Cardiac septum (tissue), 1 donor: Measurements from ENCODE around the gene PRKG1. TPM values are rescaled to one million over a fixed set of nuclear protein-coding genes. Genes with fewer than 3 reads are reported as not detected.
A peak's percentile ranks its signal among the peaks of the same experiment; 100 is the strongest.

ENCODE experiments used
- DNase-seq: peaks from one replicate; pipeline ENCODE4 v3.0.0-alpha.2; 2020; ENCODE audit warnings: low spot score
- intact Hi-C: fragments of 100-400 bp; cut with DNase I; formaldehyde crosslinking; loops from one replicate; pipeline ENCODE4 v1.14.0; 2022
- total RNA-seq: library from RNA; stranded (reverse); fragmentation: NEBNext Ultra II Directional; extraction: Animal tissue kit (Norgen Biotek cat#: 25700); gene quantifications from one replicate; pipeline ENCODE4 v1.2.1, GENCODE V29; 2021
- donor health status: DM: no; HTN: no; CAD: no.

Gene PRKG1
- total RNA-seq, 1 donor from 2014 or later, result 35.6 TPM

DNA sequence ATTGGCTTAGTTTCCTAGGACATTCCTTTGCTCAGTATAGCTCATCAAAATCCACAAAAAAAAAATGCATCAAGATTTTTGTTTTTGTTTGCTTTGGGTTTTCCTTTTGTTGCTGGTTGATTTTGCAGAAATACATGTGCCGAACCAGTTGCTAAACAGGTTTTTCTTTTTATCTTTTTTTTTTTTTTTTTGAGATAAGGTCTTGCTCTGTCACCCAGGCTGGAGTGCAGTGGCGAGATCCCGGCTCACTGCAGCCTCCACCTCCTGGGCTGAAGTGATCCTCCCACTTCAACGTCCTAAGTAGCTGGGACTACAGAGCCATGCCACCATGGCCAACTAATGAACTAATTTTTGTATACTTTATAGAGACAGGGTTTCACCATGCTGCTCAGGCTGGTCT is 616.8 kb downstream of the PRKG1 start:
- no peak for DNase-seq
- intact Hi-C loops, result loop anchor here (10.0 kb wide), 1 partner anchor 696 kb away; no protein-coding TSS in a partner anchor

- intact Hi-C loops, result loop anchor here (10.0 kb wide), 1 partner anchor 699 kb away; no protein-coding TSS in a partner anchor
- DNase-seq, result no peak
Measured at GRCh38 chr10:51694086-51694768, 619.9 kb downstream of the PRKG1 start.

- intact Hi-C loops, result loop anchor here (10.0 kb wide), 1 partner anchor 701 kb away; no protein-coding TSS in a partner anchor
- DNase-seq, result no peak
Measured at GRCh38 chr10:51696251-51696650, 622.0 kb downstream of the PRKG1 start.

DNA sequence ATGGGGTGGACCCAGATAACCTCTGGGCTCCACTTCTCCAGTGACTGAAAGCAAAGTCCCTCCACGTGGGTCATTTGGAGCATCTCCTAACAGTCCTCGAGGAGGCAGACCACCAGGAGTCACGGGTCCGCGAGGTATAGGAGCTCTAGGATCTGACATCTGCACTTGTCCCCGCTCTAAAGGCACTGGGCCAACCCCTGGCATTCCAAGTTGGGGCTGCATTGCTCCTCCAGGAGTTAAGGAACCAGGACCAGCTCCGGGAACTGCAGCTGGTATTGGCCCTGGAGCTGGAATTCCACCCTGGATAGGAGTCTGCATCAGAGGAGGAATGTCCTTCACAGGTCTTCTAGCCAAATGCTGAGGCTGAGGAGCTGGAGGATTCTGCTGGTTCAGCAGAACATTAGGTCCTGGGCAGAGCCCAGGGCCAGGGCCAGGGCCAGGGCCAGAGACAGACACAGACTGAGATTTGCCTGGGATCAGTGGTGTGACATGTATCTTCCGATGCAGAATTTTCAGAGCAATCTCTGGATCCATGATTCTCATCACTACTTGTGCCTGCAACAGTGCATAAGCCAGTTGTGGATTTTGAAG is 624.3 kb downstream of the PRKG1 start:
- intact Hi-C loops, result loop anchor here (10.0 kb wide), 1 partner anchor 704 kb away; no protein-coding TSS in a partner anchor

DNA sequence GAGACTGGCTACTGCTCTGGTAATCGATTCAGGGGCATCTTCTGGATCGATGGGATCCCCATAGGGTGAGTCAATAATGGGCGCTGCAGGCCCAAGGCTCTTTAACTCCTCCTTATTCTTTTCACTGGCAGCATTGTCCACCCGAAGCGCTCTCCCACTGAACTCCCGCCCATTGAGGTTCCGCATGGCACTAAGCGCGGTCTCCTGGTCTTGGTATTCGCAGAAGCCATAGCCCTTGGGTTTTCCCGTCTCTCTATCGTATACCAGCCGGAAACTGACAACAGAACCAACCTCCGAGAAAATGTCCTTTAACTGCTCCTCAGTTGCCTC is 624.8 kb downstream of the PRKG1 start:
- intact Hi-C loops, result loop anchor here (10.0 kb wide), 1 partner anchor 704 kb away; no protein-coding TSS in a partner anchor
- no peak for DNase-seq

More for the DNA sequence above, 624.3 kb downstream of the PRKG1 start:
- DNase-seq, result no peak

DNA sequence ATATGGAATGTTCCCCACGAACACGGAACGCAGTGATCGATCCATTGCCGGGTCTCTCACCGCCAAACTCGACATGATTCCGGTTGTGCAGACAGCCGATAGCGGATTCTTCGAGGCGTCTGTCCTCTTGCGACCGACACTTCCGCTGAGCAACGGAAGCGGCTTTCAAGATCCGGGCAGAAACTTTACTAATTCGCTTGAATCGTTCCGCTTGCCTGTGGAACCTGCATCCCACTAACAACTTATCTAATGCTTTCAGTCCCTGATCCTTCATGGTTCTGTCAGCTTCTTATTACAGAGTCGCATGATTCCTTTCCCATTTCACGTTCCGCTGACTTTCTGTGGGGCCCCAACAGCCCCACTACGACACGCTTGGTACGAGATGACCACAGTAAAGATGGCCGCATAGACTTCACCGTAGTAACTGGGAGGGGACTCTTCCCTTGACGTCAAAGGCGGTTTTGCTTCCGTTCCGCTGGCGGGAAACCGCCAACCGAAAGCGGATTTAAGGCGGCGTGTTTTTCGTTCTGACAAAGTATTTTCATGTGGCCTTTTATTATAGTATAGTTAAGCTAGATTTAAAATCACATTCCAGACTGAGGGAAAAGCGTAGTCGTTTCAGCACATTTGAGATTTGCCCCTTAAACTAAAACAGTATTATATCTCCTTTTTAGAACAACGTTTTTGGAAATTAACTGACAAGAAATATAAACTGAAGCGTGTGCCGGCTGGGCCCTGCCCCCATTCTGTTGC is 625.4 kb downstream of the PRKG1 start, which contains the start of gene CSTF2T:
Gene CSTF2T (minus strand): TSS at position 121 of the 753 bp plus-strand sequence. CDS start 46 bp downstream, at position 75.
- DNase-seq, result peak; percentile 93
- intact Hi-C loops, result loop anchor here (10.0 kb wide), 4 partner anchors 185 to 705 kb away; no protein-coding TSS in a partner anchor

GRCh38 chr10:51700228-51700817 is 626.0 kb downstream of the PRKG1 start:
- DNase-seq, result no peak
- intact Hi-C loops, result loop anchor here (10.0 kb wide), 3 partner anchors 184 to 316 kb away; no protein-coding TSS in a partner anchor

DNA sequence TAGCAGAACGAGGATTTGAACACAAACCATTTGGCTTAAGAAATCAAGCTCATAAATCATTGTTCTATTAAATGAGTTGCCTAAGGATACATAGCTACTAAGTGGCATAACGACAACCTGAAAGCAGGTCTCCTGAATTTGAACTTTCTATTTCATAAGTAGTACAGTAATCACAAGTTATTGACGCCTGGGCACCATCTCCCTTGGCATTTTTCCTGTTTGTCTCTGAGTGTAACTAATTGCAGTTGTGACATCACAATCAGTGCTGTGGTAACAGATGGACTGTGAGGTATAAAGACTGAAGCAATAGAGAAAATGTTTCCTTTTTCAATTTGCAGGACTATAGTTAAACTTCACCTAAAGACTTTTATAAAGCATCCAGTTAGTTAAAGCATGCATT is 631.5 kb downstream of the PRKG1 start:
- DNase-seq, result no peak
- intact Hi-C loops, result loop anchor here (10.0 kb wide), 3 partner anchors 179 to 321 kb away; no protein-coding TSS in a partner anchor

- intact Hi-C loops, result loop anchor here (10.0 kb wide), 3 partner anchors 179 to 321 kb away; no protein-coding TSS in a partner anchor
- DNase-seq, result no peak
Measured at GRCh38 chr10:51706225-51706624, 631.9 kb downstream of the PRKG1 start.

GRCh38 chr10:51707392-51707791 is 633.1 kb downstream of the PRKG1 start:
- no peak for DNase-seq
- intact Hi-C loops, result loop anchor here (10.0 kb wide), 3 partner anchors 177 to 323 kb away; no protein-coding TSS in a partner anchor

DNA sequence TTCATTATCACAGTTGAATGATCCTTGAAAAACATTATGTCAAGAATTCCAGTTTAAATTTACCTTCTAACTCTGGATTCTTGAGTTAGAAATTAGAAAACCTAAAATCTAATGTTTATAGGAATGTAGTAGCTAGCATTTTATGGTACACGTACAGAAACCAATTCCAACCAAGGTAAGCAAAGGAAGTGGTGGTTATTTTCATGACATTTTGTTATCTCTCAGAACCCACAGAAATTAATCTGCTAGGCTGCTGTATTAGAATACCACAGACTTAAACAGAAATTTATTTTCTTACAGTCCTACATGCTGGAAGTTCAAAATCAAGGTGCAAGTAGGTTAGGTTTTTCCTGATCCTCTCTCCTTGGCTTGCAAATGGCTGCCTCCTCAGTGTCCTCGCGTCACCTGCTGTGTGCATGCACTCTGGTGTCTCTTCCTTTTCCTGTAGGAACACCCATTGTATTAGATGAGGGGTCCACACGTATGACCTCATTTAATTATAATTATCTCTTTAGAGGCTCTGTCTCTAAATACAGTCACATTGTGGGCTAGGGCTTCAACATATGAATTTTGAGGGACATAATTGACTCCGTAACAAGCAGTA is 633.6 kb downstream of the PRKG1 start:
- no peak for DNase-seq
- intact Hi-C loops, result loop anchor here (10.0 kb wide), 3 partner anchors 177 to 323 kb away; no protein-coding TSS in a partner anchor

GRCh38 chr10:51708609-51709008 is 634.3 kb downstream of the PRKG1 start:
- intact Hi-C loops, result loop anchor here (10.0 kb wide), 3 partner anchors 176 to 324 kb away; no protein-coding TSS in a partner anchor
- no peak for DNase-seq

DNA sequence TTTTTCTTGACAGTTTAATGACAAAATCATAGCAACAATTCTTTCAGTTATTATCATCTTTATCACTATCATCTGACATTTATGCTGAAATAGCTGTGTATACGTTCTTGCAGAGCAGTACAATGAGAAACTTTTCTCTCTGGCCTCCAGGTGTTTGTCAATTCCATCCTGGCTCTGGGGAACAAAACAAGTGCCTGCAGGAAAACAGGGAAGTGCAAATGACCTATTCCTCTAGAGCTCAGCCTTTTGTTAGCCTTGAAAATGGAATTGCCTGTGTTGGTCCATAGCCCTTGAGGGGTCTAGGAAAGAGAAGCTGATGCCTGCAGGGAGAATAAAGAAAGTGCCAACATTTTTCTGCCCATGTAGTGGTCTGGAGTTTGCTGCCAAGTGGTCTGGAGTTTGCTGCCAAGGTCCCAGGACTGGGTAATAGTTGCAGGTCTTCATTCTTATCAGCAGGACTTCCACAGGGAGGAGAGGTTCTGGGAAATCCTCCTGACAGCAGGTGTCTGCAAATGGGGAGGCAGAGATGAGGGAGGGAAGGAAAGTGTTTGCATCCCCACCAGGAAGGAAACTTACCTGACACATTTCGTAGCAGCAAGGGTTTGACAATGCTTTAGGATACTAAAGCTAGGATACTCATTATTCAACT is 635.2 kb downstream of the PRKG1 start:
- DNase-seq, result no peak
- intact Hi-C loops, result loop anchor here (10.0 kb wide), 3 partner anchors 175 to 325 kb away; no protein-coding TSS in a partner anchor

GRCh38 chr10:51711519-51711891 is 637.2 kb downstream of the PRKG1 start:
- intact Hi-C loops, result no loop called here
- no peak for DNase-seq

- DNase-seq, result no peak
- intact Hi-C loops, result no loop called here
Measured at GRCh38 chr10:51716981-51717380, 642.7 kb downstream of the PRKG1 start.

DNA sequence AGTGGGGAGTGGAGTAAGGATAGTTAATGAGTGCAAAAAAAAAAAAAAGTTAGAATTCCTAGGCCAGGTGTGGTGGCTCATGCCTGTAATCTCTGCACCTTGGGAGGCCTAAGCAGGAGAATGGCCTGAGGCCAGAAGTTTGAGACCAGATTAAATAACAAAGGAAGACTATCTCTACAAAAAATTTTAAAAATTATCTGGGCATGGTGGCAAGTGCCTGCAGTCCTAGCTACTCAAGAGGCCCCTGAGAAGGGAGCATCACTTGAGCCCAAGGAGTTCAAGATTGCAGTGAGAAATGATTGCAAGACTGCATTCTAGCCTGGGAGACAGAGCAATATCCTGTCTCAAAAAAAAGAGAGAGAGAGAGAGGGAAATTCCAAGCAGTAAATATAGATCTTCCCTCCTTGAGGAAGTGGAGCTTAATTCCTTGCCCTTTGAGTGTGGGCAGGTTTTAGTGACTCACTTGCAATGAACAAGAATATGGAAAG is 644.6 kb downstream of the PRKG1 start:
- intact Hi-C loops, result no loop called here
- DNase-seq, result no peak

- intact Hi-C loops, result no loop called here
Measured at GRCh38 chr10:51724038-51724437, 649.8 kb downstream of the PRKG1 start.

DNA sequence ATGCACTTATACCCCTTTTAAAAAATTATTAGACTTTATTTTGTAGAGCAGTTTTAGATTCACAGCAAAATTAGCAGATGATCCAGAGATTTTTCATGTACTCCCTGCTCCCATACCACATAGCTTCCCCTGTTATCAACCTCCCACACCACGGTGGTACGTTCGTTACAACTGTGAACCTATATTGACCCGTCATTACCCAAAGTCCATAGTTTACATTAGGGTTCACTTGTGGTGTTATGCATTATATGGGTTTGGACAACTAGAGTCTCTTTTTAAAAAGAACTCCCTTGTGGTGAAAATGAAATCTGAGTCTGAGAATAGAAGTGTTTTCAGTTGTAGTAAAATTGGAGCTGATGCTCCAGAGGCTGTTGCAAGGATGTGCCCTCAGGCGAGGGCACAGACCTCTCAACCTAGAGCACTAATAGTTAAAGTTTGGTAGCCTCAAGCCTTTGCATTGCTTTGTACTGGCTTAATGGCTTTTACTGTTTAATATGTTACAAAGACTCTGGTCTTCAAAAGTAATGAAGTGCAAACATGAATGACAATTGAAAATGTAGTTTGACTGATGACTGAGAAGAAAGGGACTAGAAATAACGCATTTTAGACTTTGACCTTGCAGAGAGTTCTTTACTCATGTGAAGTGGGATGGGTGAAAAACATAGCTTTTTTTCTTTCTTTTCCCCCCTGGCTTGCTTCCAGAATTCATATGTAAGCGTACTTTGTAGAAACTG is 655.7 kb downstream of the PRKG1 start:
- DNase-seq, result no peak
- intact Hi-C loops, result no loop called here

More at GRCh38 chr10:51724038-51724437, 649.8 kb downstream of the PRKG1 start:
- no peak for DNase-seq
